Tibial nerve (tissue), 4 donors: ENCODE measurements around the gene INF2.

ENCODE experiments used
- EP300 ChIP-seq, 2 donors: sonication (generic); formaldehyde crosslinking; IDR thresholded peaks; one replicate each; pipeline ENCODE4 v1.6.1; 2017; ENCODE audit warnings: antibody characterized with exemption in 2 of 2, mild to moderate bottlenecking in 1 of 2
- TF ChIP-seq, protein P1 (sequence below), 5 experiments: fragments of 200-600 bp in 3 of 5; fragments of 450-650 bp in 2 of 5; sonication (generic) in 3 of 5; IDR thresholded peaks; one replicate each; pipeline ENCODE4 v1.5.1; 2016 to 2019; ENCODE audit warnings: antibody characterized with exemption in 5 of 5, mild to moderate bottlenecking in 3 of 5, moderate library complexity in 2 of 5

DNA sequence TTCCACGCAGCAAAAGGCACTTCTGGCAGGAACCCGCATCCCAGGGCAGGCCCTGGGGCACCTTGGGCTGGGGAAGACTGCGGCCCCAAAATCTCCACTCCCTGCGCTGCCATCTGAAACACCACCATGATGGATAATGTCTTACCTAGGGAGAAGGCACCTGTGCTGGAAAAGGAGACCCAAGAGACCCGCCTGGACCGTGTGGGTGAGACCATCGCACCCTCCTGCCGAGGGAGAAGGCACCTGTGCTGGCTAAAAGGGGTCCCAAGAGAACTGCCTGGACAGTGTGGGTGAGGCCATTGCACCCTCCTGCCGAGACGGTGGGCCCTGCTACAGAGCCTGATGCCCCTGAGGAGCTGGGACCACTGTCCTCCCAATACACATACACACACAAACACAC lies 24.8 kb upstream of the INF2 start:
- no peak for TF ChIP-seq EP300 (IDR thresholded peaks at IDR 0.05)
- TF ChIP-seq, protein P1, sequence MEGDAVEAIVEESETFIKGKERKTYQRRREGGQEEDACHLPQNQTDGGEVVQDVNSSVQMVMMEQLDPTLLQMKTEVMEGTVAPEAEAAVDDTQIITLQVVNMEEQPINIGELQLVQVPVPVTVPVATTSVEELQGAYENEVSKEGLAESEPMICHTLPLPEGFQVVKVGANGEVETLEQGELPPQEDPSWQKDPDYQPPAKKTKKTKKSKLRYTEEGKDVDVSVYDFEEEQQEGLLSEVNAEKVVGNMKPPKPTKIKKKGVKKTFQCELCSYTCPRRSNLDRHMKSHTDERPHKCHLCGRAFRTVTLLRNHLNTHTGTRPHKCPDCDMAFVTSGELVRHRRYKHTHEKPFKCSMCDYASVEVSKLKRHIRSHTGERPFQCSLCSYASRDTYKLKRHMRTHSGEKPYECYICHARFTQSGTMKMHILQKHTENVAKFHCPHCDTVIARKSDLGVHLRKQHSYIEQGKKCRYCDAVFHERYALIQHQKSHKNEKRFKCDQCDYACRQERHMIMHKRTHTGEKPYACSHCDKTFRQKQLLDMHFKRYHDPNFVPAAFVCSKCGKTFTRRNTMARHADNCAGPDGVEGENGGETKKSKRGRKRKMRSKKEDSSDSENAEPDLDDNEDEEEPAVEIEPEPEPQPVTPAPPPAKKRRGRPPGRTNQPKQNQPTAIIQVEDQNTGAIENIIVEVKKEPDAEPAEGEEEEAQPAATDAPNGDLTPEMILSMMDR (IDR thresholded peaks at IDR 0.05), result no peak
